ENCODE measurements around the gene DMRTA2.

Gene DMRTA2

GRCh38 chr1:50373532-50373931 is 49.7 kb downstream of the DMRTA2 start:
- DNase-seq, result no peak

GRCh38 chr1:50371749-50372148 is 51.5 kb downstream of the DMRTA2 start:
- DNase-seq, result no peak

GRCh38 chr1:50369830-50370229 is 53.4 kb downstream of the DMRTA2 start:
- no peak for DNase-seq

- DNase-seq, result no peak
Observed at GRCh38 chr1:50369008-50369634, 54.1 kb downstream of the DMRTA2 start.

- peak; percentile 49 for DNase-seq
Observed at GRCh38 chr1:50368179-50369007, 54.9 kb downstream of the DMRTA2 start.

Data from NCI-H2171 (cell line).